H1 (cell line): ENCODE data around the gene BGN. TPM values are rescaled to one million over a fixed set of nuclear protein-coding genes. Genes with fewer than 3 reads are reported as not detected.

Source experiments
- BACH1 ChIP-seq: IDR thresholded peaks from 2 replicates; pipeline ENCODE4 v1.6.1; 2012; ENCODE audit warnings: low read length, improper control_type of control experiment
- EP300 ChIP-seq, 2 experiments: IDR thresholded peaks; 1 replicate in 1 of 2; 2 replicates in 1 of 2; pipeline ENCODE4 v1.6.1; 2011 to 2012; ENCODE audit warnings: low read depth in 2 of 2, low read length in 2 of 2, mild to moderate bottlenecking in 2 of 2, borderline replicate concordance in 1 of 2, inconsistent platforms in 1 of 2, moderate library complexity in 1 of 2
- RAD21 ChIP-seq, 2 experiments: IDR thresholded peaks in 1 of 2; conservative IDR thresholded peaks in 1 of 2; 2 replicates each; pipeline ENCODE4 v1.6.1; 2011; ENCODE audit warnings: low read depth in 2 of 2, low read length in 2 of 2, improper control_type of control experiment in 1 of 2, inconsistent platforms in 1 of 2, mild to moderate bottlenecking in 1 of 2, moderate library complexity in 1 of 2
- SIRT6 ChIP-seq: IDR thresholded peaks from one replicate; pipeline ENCODE4 v1.7.1; 2012; ENCODE audit warnings: low read length, inconsistent platforms
- SP2 ChIP-seq: IDR thresholded peaks from 2 replicates; pipeline ENCODE4 v1.6.1; 2012; ENCODE audit warnings: mild to moderate bottlenecking, low read length, inconsistent platforms
- SUZ12 ChIP-seq: fragments of 200-600 bp; sonication (generic); IDR thresholded peaks from 2 replicates; pipeline ENCODE4 v1.6.1; 2012; ENCODE audit warnings: mild to moderate bottlenecking, inconsistent platforms, low read length, moderate library complexity, mixed read lengths
- polyA plus RNA-seq, 7 experiments: library from polyadenylated mRNA; depleted of rRNA in 3 of 7; stranded (reverse) in 5 of 7; unstranded in 2 of 7; fragments of >200 nt in 5 of 7; fragments of 200-250 nt in 2 of 7; gene quantifications; 1 replicate in 5 of 7; 2 replicates in 1 of 7; 4 replicates in 1 of 7; pipeline versions ENCODE4 v1.2.1 to v1.2.3, GENCODE V29; 2011 to 2013; ENCODE audit warnings: missing spikeins in 2 of 7, mixed read lengths in 2 of 7
- total RNA-seq: library from RNA; stranded (reverse); fragmentation: NEBNext Ultra II Directional; extraction: Animal tissue kit (Norgen Biotek cat#: 25700); gene quantifications from 2 replicates; pipeline ENCODE4 v1.2.1, GENCODE V29; 2021
- TF ChIP-seq, protein P1 (sequence below): IDR thresholded peaks from 2 replicates; pipeline ENCODE4 v1.6.1; 2012; ENCODE audit warnings: inconsistent platforms

BGN gene
- total and polyA plus RNA-seq, 2 of the 8 experiments (the other 6 are each of a cell fraction or from before 2014, with no cell fraction given), result 1.8 to 2.4 TPM

DNA sequence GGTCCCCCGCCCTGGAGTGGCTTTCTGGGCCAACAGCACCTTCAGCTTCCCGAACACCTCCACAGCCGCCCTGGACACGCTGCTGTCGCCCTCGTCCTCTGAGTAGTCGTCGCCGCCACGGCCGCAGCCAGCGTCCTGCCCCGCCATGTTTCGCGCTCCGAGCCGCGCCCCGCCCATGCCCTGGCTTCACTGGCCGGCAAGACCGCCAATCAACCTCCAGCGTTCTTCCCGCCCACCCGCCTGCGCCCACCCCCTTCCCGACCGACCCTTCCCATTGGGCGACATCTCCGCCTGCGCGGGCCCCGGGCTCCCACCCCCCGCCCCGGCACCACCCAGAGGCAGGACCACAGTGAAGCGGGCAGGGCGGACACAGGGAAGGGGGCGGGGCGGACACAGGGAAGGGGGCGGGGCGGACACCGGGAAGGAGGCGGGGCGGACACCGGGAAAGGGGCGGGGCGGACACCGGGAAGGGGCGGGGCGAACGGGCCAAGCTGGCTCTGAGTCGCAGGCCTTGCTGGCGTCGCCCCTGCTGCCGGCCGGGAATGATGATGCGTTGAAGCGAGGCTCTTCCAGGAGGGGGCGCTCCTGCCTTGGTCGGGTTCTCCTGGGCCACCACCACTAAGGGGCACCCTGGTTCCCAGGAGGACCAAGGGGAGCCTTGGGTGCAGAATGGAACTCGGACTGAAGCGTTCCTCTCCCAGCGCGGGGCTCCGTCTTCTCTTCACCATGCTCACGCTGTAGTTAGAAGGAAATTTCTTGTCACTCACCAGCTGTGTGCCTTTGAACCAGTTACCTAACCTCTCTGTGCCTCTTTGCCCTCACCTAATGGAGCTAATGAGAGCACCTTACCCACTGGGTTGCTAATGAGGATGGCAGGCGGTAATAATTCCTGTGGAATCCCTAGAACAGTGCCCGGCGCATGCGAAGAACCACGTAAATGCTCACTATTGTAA lies 24.1 kb upstream of the BGN start, which contains the start of gene HAUS7 (continued):
- TF ChIP-seq SUZ12 (no peak), EP300 (IDR thresholded peaks at IDR 0.05; ENCODE audit: borderline replicate concordance in 1 of 2, low read depth in 2 of 2, low read length in 2 of 2) (no peak), SP2 (no peak; the same call in 1 of the 2 replicates), RAD21 (IDR thresholded peaks at IDR 0.05 in 1 of 2, conservative IDR thresholded peaks at IDR 0.05 in 1 of 2; ENCODE audit: low read depth in 2 of 2, low read length in 2 of 2) (peak; percentile 65 to 71), SIRT6 (no peak), BACH1 (no peak)
- TF ChIP-seq, protein P1, sequence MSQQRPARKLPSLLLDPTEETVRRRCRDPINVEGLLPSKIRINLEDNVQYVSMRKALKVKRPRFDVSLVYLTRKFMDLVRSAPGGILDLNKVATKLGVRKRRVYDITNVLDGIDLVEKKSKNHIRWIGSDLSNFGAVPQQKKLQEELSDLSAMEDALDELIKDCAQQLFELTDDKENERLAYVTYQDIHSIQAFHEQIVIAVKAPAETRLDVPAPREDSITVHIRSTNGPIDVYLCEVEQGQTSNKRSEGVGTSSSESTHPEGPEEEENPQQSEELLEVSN, result no peak
